HuH-7 (cell line): ENCODE measurements around the gene SUGP1.
"Not testable (repeated sequence)": the region's sequence is repeated elsewhere in the genome, so short reads cannot be mapped to it uniquely, and the experiment has no call there.

Experiments used
- DNase-seq: peaks from one replicate; pipeline ENCODE4 v3.0.0; 2011; ENCODE audit warnings: low spot score

Gene SUGP1

GRCh38 chr19:19320361-19321140 is at the start of gene SUGP1, which contains the start of gene MAU2:
Gene SUGP1, minus strand, starts transcription at chr19:19320509. Its CDS starts 13 bp downstream, at chr19:19320496.
Gene MAU2, plus strand, starts transcription at chr19:19320829. Its CDS starts 31 bp downstream, at chr19:19320860.
- peak; percentile 98 for DNase-seq

DNA sequence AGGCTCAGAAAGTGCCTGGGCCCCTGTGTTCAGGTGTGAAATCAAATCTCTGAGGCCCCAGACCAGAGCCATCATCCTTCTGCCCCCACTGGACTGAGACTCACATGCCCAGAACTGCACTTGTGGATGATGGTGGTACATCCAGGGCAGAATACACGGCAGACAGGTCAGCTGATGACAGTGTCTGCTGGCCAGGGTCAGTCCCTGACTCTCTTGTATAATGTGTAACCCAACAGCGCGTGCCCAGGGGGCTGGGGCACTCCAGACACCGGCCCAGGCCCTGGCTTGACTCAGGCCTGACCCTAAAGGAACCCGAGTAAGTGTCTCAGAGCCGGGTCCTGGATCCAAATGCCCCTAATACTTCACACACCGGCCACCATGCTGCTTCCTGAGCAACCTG is 47.8 kb upstream of the SUGP1 start:
- DNase-seq, result no peak

DNA sequence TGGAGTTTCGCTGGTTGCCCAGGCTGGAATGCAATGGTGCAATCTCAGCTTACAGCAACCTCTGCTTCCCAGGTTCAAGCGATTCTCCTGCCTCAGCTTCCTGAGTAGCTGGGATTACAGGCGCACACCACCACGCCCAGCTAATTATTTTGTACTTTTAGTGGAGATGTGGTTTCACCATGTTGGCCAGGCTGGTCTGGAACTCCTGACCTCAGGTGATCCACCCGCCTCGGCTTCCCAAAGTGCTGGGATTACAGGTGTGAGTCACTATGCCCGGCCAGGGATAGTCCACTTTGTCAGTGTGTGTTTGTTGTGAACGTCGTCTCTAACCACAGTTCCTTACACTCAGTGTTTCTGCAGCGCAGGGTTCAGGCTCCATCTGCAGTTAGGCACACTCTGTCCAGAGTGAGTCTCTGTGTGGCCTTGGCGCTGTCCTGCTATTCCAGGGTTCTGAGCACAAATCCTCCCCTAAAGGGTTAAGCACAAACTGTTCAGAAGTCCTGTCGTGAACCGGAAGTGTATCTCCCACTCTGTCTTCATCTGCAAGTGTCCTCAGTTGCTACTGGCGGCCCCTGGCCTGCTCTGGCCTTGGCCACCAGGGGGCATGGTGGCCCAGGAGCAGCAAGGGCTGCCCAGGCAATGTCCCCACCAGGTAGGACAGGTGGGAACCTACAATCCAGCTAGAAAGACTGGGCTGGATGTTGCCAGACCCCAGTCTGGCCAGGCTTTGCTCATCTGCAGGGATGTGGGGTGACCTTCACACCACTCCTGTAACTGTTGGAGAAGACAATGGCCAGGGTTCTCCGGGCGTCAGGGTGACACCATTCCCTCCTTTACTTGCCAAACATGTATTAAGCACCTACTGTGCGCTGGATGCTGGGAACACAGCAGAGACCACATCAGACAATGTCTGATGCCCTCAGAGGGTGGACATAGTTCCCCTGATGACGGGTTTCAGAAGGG is 46.4 kb upstream of the SUGP1 start:
- peak; percentile 88 for DNase-seq

GRCh38 chr19:19362075-19362474 is 41.8 kb upstream of the SUGP1 start:
- DNase-seq, result no peak

- peak; percentile 91 for DNase-seq
These were observed 40.8 kb upstream of the SUGP1 start for GRCh38 chr19:19361075-19361594.

- DNase-seq, result no peak
These were observed 36.7 kb upstream of the SUGP1 start for GRCh38 chr19:19356901-19357566.

- DNase-seq, result no peak
These were observed 36.2 kb upstream of the SUGP1 start for GRCh38 chr19:19356500-19356899.

DNA sequence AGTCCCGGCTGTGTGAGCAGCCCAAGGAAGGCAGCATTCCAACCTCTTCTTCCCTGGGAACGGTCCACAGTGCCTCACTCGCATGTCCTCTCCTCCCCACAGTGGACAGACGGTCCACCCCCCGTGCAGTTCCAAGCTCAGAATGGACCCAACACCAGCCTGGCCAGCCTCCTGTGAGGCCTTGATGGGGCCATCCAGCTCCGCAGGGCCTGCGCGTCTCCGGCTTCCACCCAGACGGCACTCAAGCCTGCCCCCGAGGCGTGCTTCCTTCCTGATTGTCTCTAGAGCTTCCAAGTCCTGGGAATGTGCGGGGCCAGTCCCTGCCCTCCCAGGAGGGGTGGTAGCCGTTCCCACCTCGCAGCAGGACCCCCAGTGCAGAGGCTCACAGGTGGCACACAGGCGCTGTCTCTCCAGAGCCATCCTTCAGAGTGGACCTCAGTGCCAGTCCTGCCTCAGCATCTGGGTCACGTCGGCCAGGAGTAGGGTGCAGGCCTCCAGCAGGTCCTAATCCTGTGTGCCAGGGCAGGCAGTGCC is 35.4 kb upstream of the SUGP1 start:
- no peak for DNase-seq

- no peak for DNase-seq
These were observed 34.6 kb upstream of the SUGP1 start for GRCh38 chr19:19354932-19355331.

DNA sequence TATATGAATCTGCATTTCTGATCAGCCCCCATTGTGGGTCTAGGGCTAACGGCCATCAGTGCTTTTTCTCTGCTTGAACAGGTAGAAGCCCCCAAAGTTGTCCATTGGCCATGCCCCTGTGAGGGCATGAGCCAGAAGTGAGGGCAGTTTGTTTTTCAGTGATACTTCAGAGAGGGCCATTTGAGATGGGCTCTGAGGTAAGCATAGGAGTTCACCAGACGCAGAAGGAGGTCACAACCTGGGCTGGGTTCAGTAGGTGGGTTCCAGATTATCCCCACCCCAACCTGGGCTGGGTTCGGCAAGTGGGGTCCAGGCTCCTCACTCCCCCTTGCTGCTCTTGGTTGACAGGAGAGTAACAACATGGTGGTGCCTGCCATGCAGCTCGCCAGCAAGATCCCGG is 33.7 kb upstream of the SUGP1 start:
- DNase-seq, result no peak

- DNase-seq, result no peak
These were observed 32.5 kb upstream of the SUGP1 start for GRCh38 chr19:19352823-19353222.

GRCh38 chr19:19350756-19351155 is 30.4 kb upstream of the SUGP1 start:
- not testable (repeated sequence) for DNase-seq

DNA sequence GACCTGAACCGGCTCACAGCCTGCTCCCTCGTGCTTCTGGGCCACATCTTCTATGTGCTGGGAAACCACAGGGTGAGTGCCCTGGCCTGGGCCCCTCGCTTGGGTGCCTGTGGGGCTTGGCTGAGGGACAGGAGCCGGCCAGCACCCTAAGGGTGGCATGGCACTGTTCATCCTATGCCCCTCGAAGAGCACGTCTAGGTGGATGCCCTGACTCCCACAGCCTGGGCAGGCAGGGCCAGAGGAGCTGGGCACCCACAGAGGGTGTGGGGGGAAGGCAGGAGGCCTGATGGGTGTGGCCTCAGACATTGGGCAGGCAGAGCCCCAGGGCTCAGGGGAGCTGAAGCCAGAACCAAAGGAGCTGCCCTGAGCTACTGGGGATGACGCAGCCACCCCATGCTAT is 29.1 kb upstream of the SUGP1 start:
- no peak for DNase-seq

DNA sequence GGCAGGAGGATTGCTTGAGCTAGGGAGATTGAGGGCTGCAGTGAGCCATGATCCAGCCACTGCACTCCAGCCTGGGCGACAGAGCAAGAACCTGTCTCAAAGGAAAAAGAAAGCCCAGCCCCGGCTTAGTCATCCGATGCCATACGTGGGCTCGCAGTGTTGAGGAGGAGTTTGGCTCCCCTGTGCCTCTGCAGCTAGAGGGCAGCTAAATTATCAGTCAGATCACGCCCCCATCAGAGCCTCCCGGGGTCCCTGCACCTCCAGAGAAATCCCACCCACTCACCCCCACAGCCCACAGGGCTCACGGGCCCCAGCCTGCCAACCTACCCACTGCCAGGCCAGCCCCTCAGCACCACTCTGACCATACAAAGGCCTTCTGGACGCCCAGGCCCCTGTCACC is 28.0 kb upstream of the SUGP1 start:
- DNase-seq, result no peak

- no peak for DNase-seq
These were observed 27.2 kb upstream of the SUGP1 start for GRCh38 chr19:19347401-19348110.

DNA sequence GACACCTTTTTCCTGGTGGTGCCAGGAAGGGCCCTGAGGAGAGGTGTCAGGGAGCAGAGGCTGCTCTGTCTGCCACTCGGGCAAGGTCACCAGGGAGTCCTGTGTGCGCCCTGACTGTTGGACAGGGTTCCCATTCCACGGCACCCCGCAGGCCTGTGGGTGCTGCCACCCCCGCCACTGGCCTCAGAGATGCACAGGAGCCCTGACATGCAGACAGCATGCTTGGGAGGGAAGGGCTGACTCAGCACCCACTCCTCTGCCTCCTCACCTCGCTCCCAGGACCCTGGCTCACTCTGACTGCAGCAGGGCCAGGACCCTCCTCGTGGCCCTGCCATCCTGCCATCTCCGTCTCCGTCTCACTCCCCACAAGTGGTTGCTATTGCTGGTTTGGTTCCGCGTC is 25.7 kb upstream of the SUGP1 start:
- DNase-seq, result no peak

DNA sequence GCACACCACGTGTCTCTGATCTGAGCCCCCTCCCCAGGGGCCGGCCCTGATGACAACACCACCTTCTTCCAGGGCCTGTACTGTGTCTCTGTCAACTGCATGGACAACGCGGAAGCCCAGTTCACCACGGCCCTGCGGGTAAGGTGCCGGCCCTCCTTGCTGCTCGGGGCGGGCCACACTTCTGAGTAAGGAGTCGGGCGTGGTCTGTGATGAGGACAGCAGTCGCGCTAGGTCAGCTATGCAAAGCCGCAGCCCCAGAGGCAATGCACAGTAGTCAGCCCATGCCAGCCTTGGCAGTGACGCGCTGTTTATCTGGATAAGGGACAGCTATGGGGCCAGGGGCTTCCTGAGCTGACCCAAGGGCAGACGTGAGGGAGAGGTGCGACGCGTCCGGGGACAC is 24.9 kb upstream of the SUGP1 start:
- DNase-seq, result no peak

DNA sequence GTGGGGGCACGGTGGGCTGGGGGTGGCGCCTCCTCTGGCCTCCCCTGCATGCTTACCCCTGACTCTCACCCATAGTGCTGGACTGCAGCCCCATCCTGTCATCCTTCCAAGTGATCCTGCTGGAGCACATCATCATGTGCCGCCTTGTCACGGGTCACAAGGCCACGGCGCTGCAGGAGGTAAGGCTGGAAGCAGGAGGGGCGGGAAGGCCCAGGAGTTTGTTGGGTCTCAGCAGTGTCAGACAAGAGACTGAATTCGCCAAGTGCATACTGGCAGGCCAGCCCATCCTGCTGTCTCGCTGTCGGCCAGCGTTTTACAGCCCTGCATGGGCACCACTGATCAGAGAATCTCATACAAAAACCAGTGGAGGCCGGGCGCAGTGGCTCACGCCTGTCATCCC is 23.5 kb upstream of the SUGP1 start:
- no peak for DNase-seq

DNA sequence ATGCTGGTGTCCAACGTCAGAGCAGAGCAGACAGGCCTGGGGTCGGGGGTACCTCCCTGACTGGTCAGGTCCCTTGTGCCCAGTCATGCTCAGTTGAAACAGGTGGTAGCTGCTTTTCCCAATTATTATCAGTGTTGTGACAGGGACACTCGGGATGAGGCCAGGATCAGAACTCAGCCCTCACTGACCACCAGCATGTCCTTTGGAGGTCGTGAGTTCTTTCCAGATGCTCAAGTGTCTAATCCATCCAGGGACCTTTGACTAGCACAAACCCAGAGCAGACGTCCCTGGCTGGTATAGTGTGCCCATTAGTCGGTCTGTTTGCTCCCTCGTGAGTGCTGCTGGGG is 22.7 kb upstream of the SUGP1 start:
- DNase-seq, result no peak

DNA sequence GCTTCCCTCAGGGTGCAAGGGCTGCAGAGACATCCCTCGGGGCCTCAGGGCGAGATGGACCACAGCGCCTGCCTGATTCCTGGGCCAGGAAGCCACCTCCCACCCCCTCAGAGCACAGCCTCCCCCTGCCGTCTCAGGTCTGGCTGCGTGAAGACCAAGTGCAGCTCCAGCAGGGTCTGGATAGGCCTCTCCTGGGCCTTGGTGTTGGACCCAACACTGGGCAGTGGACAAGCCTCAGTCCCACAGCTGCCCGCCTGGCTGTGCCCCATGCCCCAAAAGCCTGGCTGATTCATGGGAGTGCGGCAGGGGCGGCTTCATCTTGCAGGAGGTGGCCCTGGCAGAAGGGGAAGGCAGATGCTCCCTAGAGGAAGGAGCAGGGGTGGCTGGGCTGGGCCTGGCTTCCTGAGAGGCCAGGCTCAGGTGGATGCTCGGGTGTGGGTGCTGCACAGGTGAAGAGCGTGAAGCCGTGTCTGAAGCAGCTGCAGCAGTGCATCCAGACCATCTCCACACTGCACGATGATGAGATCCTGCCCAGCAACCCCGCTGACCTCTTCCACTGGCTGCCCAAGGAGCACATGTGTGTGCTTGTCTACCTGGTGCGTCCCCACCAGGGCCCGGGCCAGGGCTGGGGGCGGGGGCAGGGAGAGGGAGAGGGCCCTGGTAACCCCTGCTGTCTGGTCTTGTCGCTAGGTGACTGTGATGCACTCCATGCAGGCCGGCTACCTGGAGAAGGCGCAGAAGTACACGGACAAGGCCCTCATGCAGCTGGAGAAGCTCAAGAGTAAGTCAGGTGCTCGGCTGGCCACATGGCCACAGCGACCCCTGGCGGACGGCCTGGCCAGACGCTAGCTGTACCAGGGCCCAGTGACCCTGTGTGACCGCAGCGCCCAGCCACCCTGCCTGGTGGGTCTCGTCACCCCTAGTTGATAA is 22.0 kb upstream of the SUGP1 start:
- peak; percentile 87 for DNase-seq
